Endothelial cell of umbilical vein (primary cell): ENCODE data around the gene IL17RB. TPM values are rescaled to one million over a fixed set of nuclear protein-coding genes. Genes with fewer than 3 reads are reported as not detected.

Experiments used
- BruUV-seq: library from RNA; stranded (reverse); fragments of 400-500 nt; replicated peaks from 2 replicates; lab custom pipeline; 2021; lab: Mats Ljungman, UMichigan
- CTCF ChIA-PET: fragments of 300-600, 350-600 bp; sonication (Branson Sonifier 250); formaldehyde crosslinking; loops from one replicate; lab custom pipeline; 2021; ENCODE audit warnings: antibody characterized with exemption, inconsistent platforms; lab: Charles Lee
- POLR2A ChIA-PET: fragments of 300-600, 350-600 bp; sonication (Branson Sonifier 250); formaldehyde crosslinking; loops from one replicate; lab custom pipeline; 2021; ENCODE audit warnings: antibody characterized with exemption, inconsistent platforms; lab: Charles Lee
- DNase-seq: peaks from one replicate; pipeline ENCODE4 v3.0.0-alpha.2; 2011; ENCODE audit warnings: low read depth, low spot score
- FAIRE-seq: peaks from 2 replicates; lab custom pipeline; 2011; peaks lifted over from hg19 to GRCh38; lab: Jason Lieb, UNC
- H2AFZ ChIP-seq: 2 replicates; pipeline ENCODE4 v1.6.0; 2012; ENCODE audit warnings: low read depth, low read length, control low read depth, inconsistent platforms
- H3K27ac ChIP-seq: 2 replicates; pipeline ENCODE4 v1.5.1; 2011; ENCODE audit warnings: low read depth, mild to moderate bottlenecking, control low read depth, low read length, moderate library complexity; ENCODE audit not compliant: insufficient read depth
- H3K27me3 ChIP-seq, 2 experiments: 2 replicates each; pipeline versions ENCODE4 v1.6.0 to v1.6.1; 2011; ENCODE audit warnings: low read length in 2 of 2, mixed read lengths in 1 of 2; ENCODE audit not compliant: control insufficient read depth in 2 of 2, insufficient read depth in 2 of 2
- H3K36me3 ChIP-seq, 2 experiments: 2 replicates in 1 of 2; 3 replicates in 1 of 2; pipeline ENCODE4 v1.5.1; 2011; ENCODE audit warnings: low read length in 2 of 2, mild to moderate bottlenecking in 1 of 2, moderate library complexity in 1 of 2; ENCODE audit not compliant: control insufficient read depth in 2 of 2, insufficient read depth in 2 of 2; ENCODE audit errors: extremely low read depth in 1 of 2
- H3K4me1 ChIP-seq: 3 replicates; pipeline ENCODE4 v1.5.1; 2011; ENCODE audit warnings: mild to moderate bottlenecking, low read length; ENCODE audit not compliant: control insufficient read depth, insufficient read depth; ENCODE audit errors: extremely low read depth
- H3K4me2 ChIP-seq: 2 replicates; pipeline ENCODE4 v1.6.1; 2011; ENCODE audit warnings: low read length, control low read depth, mixed read lengths; ENCODE audit not compliant: insufficient read depth
- H3K4me3 ChIP-seq, 3 experiments: fragments of 200-600 bp in 1 of 3; sonication (generic), shearing (Covaris generic) in 1 of 3; replicated peaks in 1 of 3; 2 replicates each; pipeline ENCODE4 v1.5.1; 2011 to 2016; ENCODE audit warnings: control low read depth in 3 of 3, low read length in 3 of 3, mild to moderate bottlenecking in 2 of 3, inconsistent platforms in 1 of 3, low read depth in 1 of 3, moderate library complexity in 1 of 3; ENCODE audit not compliant: insufficient read depth in 1 of 3
- H3K79me2 ChIP-seq: 2 replicates; pipeline ENCODE4 v1.6.0; 2012; ENCODE audit warnings: low read length, inconsistent platforms; ENCODE audit not compliant: control insufficient read depth, insufficient read depth
- H3K9ac ChIP-seq: replicated peaks from 2 replicates; pipeline ENCODE3; 2011; ENCODE audit warnings: low read length, control low read depth; ENCODE audit not compliant: insufficient read depth; ENCODE audit errors: extremely low read depth
- H3K9me1 ChIP-seq: replicated peaks from 3 replicates; pipeline ENCODE4 v1.6.0; 2011; ENCODE audit warnings: mild to moderate bottlenecking, low read length; ENCODE audit not compliant: control insufficient read depth, insufficient read depth; ENCODE audit errors: extremely low read depth
- H3K9me3 ChIP-seq: replicated peaks from 2 replicates; pipeline ENCODE4 v1.5.1; 2012; ENCODE audit warnings: low read length, inconsistent platforms; ENCODE audit not compliant: control insufficient read depth, insufficient read depth
- H4K20me1 ChIP-seq: replicated peaks from 2 replicates; pipeline ENCODE3; 2011; ENCODE audit warnings: mild to moderate bottlenecking, low read length; ENCODE audit not compliant: control insufficient read depth, insufficient read depth; ENCODE audit errors: extremely low read depth
- CTCF ChIP-seq, 2 donors: IDR thresholded peaks; 1 replicate in 1 of 2; 2 replicates in 1 of 2; pipeline ENCODE4 v1.5.1; 2011; ENCODE audit warnings: low read length in 2 of 2, mild to moderate bottlenecking in 2 of 2, moderate library complexity in 2 of 2, control low read depth in 1 of 2, inconsistent platforms in 1 of 2, low read depth in 1 of 2; ENCODE audit not compliant: insufficient read depth in 1 of 2; ENCODE audit errors: extremely low read depth in 1 of 2
- EZH2 ChIP-seq: IDR thresholded peaks from 2 replicates; pipeline ENCODE4 v1.6.1; 2012; ENCODE audit warnings: borderline replicate concordance, low read depth, mild to moderate bottlenecking, moderate library complexity, low read length, inconsistent platforms; ENCODE audit not compliant: severe bottlenecking
- FOS ChIP-seq: IDR thresholded peaks from 2 replicates; pipeline ENCODE4 v1.6.1; 2011; ENCODE audit warnings: mild to moderate bottlenecking, low read length, moderate library complexity, borderline replicate concordance; ENCODE audit not compliant: insufficient read depth
- GATA2 ChIP-seq: IDR thresholded peaks from 2 replicates; pipeline ENCODE4 v1.7.0; 2011; ENCODE audit warnings: low read depth, mild to moderate bottlenecking, moderate library complexity, mixed read lengths, low read length; ENCODE audit not compliant: insufficient read length, insufficient read depth
- JUN ChIP-seq: IDR thresholded peaks from 2 replicates; pipeline ENCODE4 v1.6.1; 2011; ENCODE audit warnings: borderline replicate concordance, low read depth; ENCODE audit not compliant: insufficient read length, insufficient read depth
- MAX ChIP-seq: IDR thresholded peaks from 2 replicates; pipeline ENCODE4 v1.6.1; 2011; ENCODE audit not compliant: insufficient read depth, insufficient read length
- MYC ChIP-seq: IDR thresholded peaks from one replicate; pipeline ENCODE4 v1.6.1; 2011; ENCODE audit warnings: mild to moderate bottlenecking, low read depth, low read length
- POLR2A ChIP-seq: IDR thresholded peaks from 2 replicates; pipeline ENCODE4 v1.6.1; 2012; ENCODE audit warnings: low read depth, mild to moderate bottlenecking, control low read depth, low read length
- POLR2AphosphoS5 ChIP-seq: IDR thresholded peaks from 2 replicates; pipeline ENCODE4 v1.6.1; 2012; ENCODE audit warnings: low read depth, mild to moderate bottlenecking, control low read depth, low read length, moderate library complexity; ENCODE audit not compliant: insufficient read depth
- dilution Hi-C: fragments of 300-500 bp; cut with MboI; formaldehyde crosslinking; loops from one replicate; pipeline ENCODE4 v1.15.0; 2019; ENCODE audit warnings: low sequenced_read_pairs; ENCODE audit not compliant: extremely low pct_ligation_motif_present
- intact Hi-C: fragments of 100-400 bp; cut with micrococcal nuclease; formaldehyde crosslinking; loops from one replicate; pipeline ENCODE4 v1.10.0; 2022
- polyA plus RNA-seq, 4 experiments: library from polyadenylated mRNA; depleted of rRNA in 3 of 4; stranded (reverse) in 3 of 4; unstranded in 1 of 4; fragments of >200 nt; gene quantifications; 2 replicates each; pipeline versions ENCODE4 v1.2.1 to v1.2.3, GENCODE V29; 2011 to 2012; ENCODE audit warnings: missing spikeins in 1 of 4
- total RNA-seq: library from RNA; stranded (reverse); gene quantifications from 2 replicates; pipeline ENCODE4 v1.2.3, GENCODE V29; 2021

Gene IL17RB
- total and polyA plus RNA-seq, 2 donors (not counting 3 experiments of a cell fraction or from before 2014, with no cell fraction given) = 0.04 TPM; not detected in 1

GRCh38 chr3:53862241-53862640 is 15.9 kb downstream of the IL17RB start:
- BruUV-seq = no TSS peak
- Histone ChIP-seq H3K9me1 (no peaks in the 10 kb centered on the region), H3K9me3 (no peaks in the 10 kb centered on the region), H3K27me3 (no peaks in the 10 kb centered on the region), H2AFZ (no peak overlapping the region), H3K79me2 (no peaks in the 10 kb centered on the region), H3K4me1 (no peaks in the 10 kb centered on the region), H3K4me2 (no peak overlapping the region), H3K4me3 (no peak overlapping the region), H3K27ac (no peak overlapping the region), H3K36me3 (peaks cover 8 to 12% of the 10 kb centered on the region in 2 experiments), H3K9ac (no peak overlapping the region), H4K20me1 (no peaks in the 10 kb centered on the region)
- CTCF ChIA-PET = no interaction called here
- DNase-seq (no peak), FAIRE-seq (no peak)
- POLR2A ChIA-PET = no interaction called here
- intact Hi-C loops (no loop called here), dilution Hi-C loops (no loop called here)
- TF ChIP-seq FOS = no peak
- no peak for TF ChIP-seq EZH2
- TF ChIP-seq GATA2 = no peak
- no peak for TF ChIP-seq POLR2AphosphoS5
- no peak for TF ChIP-seq CTCF (IDR thresholded peaks at IDR 0.05; ENCODE audit: extremely low read depth in 1 of 2, insufficient read depth in 1 of 2, low read depth in 1 of 2, low read length in 2 of 2)
- no peak for TF ChIP-seq POLR2A
- no peak for TF ChIP-seq MAX
- TF ChIP-seq JUN = no peak
- no peak for TF ChIP-seq MYC
